ENCODE measurements around the gene UNC5C. TPM values are rescaled to one million over a fixed set of nuclear protein-coding genes. Genes with fewer than 3 reads are reported as not detected.

The UNC5C gene
- total RNA-seq, 1 donor from 2014 or later, result 0.39 TPM

GRCh38 chr4:95267081-95267480 is 281.7 kb downstream of the UNC5C start:
- Histone ChIP-seq H3K27me3 (no peaks in the 10 kb centered on the region), H3K27ac (no peak overlapping the region), H3K4me1 (peaks cover 10% of the 10 kb centered on the region), H3K79me2 (ENCODE audit: low read depth) (no peaks in the 10 kb centered on the region), H3F3A (ENCODE audit: low read depth) (no peaks in the 10 kb centered on the region), H3K4me3 (no peak overlapping the region), H2AFZ (replicated peaks) (no peak overlapping the region), H3K9ac (no peak overlapping the region), H3K9me3 (ENCODE audit: low read depth) (no peaks in the 10 kb centered on the region), H3K4me2 (no peak overlapping the region), H4K20me1 (ENCODE audit: low read depth) (no peaks in the 10 kb centered on the region), H3K36me3 (no peaks in the 10 kb centered on the region)
- peaks cover 7% of the 10 kb centered on the region for H3K9me3 Mint-ChIP-seq
- peaks cover 24% of the 10 kb centered on the region for H3K36me3 Mint-ChIP-seq
- no peak overlapping the region for H3K27ac Mint-ChIP-seq
- no peaks in the 10 kb centered on the region for H3K27me3 Mint-ChIP-seq (ENCODE audit: insufficient read depth, low read depth)
- DNase-seq (ENCODE audit: low spot score), result no peak
- H3K4me3 Mint-ChIP-seq, result no peak overlapping the region
- TF ChIP-seq EZH2phosphoT487 (IDR thresholded peaks at IDR 0.05) (no peak), EZH2 (IDR thresholded peaks at IDR 0.05) (no peak), CTCF (IDR thresholded peaks at IDR 0.05) (no peak)
- H3K4me1 Mint-ChIP-seq, result peaks cover 13% of the 10 kb centered on the region

- Histone ChIP-seq H3K27me3 (no peaks in the 10 kb centered on the region), H3K79me2 (ENCODE audit: low read depth) (no peaks in the 10 kb centered on the region)
These were observed 282.7 kb downstream of the UNC5C start for GRCh38 chr4:95265814-95266740.

DNA sequence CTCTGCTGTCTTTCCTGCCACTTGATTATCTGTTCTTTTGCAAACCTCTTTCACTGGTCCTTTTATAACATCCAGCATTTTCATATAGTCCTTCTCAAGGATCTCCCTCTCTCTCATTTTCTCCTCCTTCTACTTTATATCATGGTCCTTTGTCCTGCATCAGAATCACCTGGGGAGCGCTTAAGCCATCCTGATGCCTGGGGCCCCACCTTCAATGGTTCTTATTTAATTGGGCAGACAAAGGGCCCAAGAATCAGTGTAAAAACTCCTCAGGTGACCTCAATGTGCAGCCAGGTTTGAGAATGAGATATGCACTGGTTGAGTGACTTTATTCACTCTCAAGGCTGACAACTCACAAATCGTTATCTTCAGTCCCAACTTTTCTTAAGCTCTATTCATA is 283.9 kb downstream of the UNC5C start:
- H3K79me2 ChIP-seq (ENCODE audit: low read depth), result no peaks in the 10 kb centered on the region
- no peaks in the 10 kb centered on the region for H3F3A ChIP-seq (ENCODE audit: low read depth)
- no peaks in the 10 kb centered on the region for H4K20me1 ChIP-seq (ENCODE audit: low read depth)
- H3K4me1 ChIP-seq, result peaks cover 10% of the 10 kb centered on the region
- H3K27me3 Mint-ChIP-seq (ENCODE audit: insufficient read depth, low read depth), result no peaks in the 10 kb centered on the region
- no peaks in the 10 kb centered on the region for H3K36me3 ChIP-seq
- no peak overlapping the region for H3K27ac ChIP-seq
- no peaks in the 10 kb centered on the region for H3K9me3 Mint-ChIP-seq
- no peak overlapping the region for H3K4me3 Mint-ChIP-seq
- DNase-seq (ENCODE audit: low spot score), result no peak
- TF ChIP-seq EZH2phosphoT487 (IDR thresholded peaks at IDR 0.05) (no peak), EZH2 (IDR thresholded peaks at IDR 0.05) (no peak), CTCF (IDR thresholded peaks at IDR 0.05) (no peak)
- no peak overlapping the region for H3K27ac Mint-ChIP-seq
- H3K4me2 ChIP-seq, result no peak overlapping the region
- H3K27me3 ChIP-seq, result no peaks in the 10 kb centered on the region
- no peaks in the 10 kb centered on the region for H3K9me3 ChIP-seq (ENCODE audit: low read depth)
- no peak overlapping the region for H3K9ac ChIP-seq
- H3K4me3 ChIP-seq, result no peak overlapping the region
- peaks cover 13% of the 10 kb centered on the region for H3K4me1 Mint-ChIP-seq
- peaks cover 19% of the 10 kb centered on the region for H3K36me3 Mint-ChIP-seq
- no peak overlapping the region for H2AFZ ChIP-seq (replicated peaks)

More at GRCh38 chr4:95265814-95266740, 282.7 kb downstream of the UNC5C start:
- Histone ChIP-seq H3K4me3 (no peak overlapping the region), H3K27ac (no peak overlapping the region), H3K4me1 (peaks cover 10% of the 10 kb centered on the region), H3K9me3 (ENCODE audit: low read depth) (no peaks in the 10 kb centered on the region), H4K20me1 (ENCODE audit: low read depth) (no peaks in the 10 kb centered on the region), H3F3A (ENCODE audit: low read depth) (no peaks in the 10 kb centered on the region), H3K36me3 (no peaks in the 10 kb centered on the region), H2AFZ (replicated peaks) (no peak overlapping the region), H3K9ac (no peak overlapping the region), H3K4me2 (no peak overlapping the region)
- Mint-ChIP-seq H3K4me3 (no peak overlapping the region), H3K4me1 (peaks cover 13% of the 10 kb centered on the region), H3K27ac (no peak overlapping the region), H3K9me3 (no peaks in the 10 kb centered on the region), H3K36me3 (peaks cover 22% of the 10 kb centered on the region), H3K27me3 (ENCODE audit: insufficient read depth, low read depth) (no peaks in the 10 kb centered on the region)
- TF ChIP-seq CTCF (IDR thresholded peaks at IDR 0.05), result no peak
- no peak for TF ChIP-seq EZH2 (IDR thresholded peaks at IDR 0.05)
- no peak for TF ChIP-seq EZH2phosphoT487 (IDR thresholded peaks at IDR 0.05)
- DNase-seq (ENCODE audit: low spot score), result no peak

Data from neural progenitor cell (in vitro differentiated cells).